RWPE2 (cell line): ENCODE measurements around the gene GFM1.
A peak's percentile ranks its signal among the peaks of the same experiment; 100 is the strongest.

Source experiments
- ATAC-seq: fragments of 200-7000 bp; cut with Tn5 transposase; 3 replicates; pipeline ENCODE4 v1.9.1; 2021; ENCODE audit warnings: low read depth
- DNase-seq: peaks from one replicate; pipeline ENCODE4 v3.0.0-alpha.2; 2020; ENCODE audit warnings: low spot score
- H3K27ac ChIP-seq: fragments of 450-650 bp; 2 replicates; pipeline ENCODE4 v1.5.1; 2017; ENCODE audit warnings: mild to moderate bottlenecking; ENCODE audit not compliant: poor library complexity, severe bottlenecking
- H3K27me3 ChIP-seq: fragments of 250-450 bp; sonication (Bioruptor Pico); 2 replicates; pipeline ENCODE4 v1.5.1; 2021; ENCODE audit warnings: mild to moderate bottlenecking, moderate library complexity; ENCODE audit not compliant: insufficient read depth, poor library complexity, severe bottlenecking
- H3K36me3 ChIP-seq: fragments of 250-450 bp; sonication (Bioruptor Pico); 2 replicates; pipeline ENCODE4 v1.5.1; 2020; ENCODE audit warnings: low read depth, mild to moderate bottlenecking, moderate library complexity
- H3K4me1 ChIP-seq: fragments of 250-450 bp; sonication (Bioruptor Pico); 2 replicates; pipeline ENCODE4 v1.5.1; 2021; ENCODE audit warnings: mild to moderate bottlenecking, moderate library complexity; ENCODE audit not compliant: insufficient read depth, poor library complexity, severe bottlenecking
- H3K4me3 ChIP-seq: fragments of 250-450 bp; sonication (Bioruptor Pico); 2 replicates; pipeline ENCODE4 v1.5.1; 2021; ENCODE audit warnings: mild to moderate bottlenecking, moderate library complexity; ENCODE audit not compliant: severe bottlenecking
- H3K9me3 ChIP-seq: fragments of 250-450 bp; sonication (Bioruptor Pico); 2 replicates; pipeline ENCODE4 v1.5.1; 2021; ENCODE audit warnings: mild to moderate bottlenecking, moderate library complexity; ENCODE audit not compliant: severe bottlenecking
- TF ChIP-seq, protein P1 (sequence below): fragments of 450-650 bp; IDR thresholded peaks from one replicate; pipeline ENCODE4 v1.5.1; 2017; ENCODE audit warnings: mild to moderate bottlenecking, moderate library complexity; ENCODE audit not compliant: poor library complexity, severe bottlenecking

Gene GFM1

DNA sequence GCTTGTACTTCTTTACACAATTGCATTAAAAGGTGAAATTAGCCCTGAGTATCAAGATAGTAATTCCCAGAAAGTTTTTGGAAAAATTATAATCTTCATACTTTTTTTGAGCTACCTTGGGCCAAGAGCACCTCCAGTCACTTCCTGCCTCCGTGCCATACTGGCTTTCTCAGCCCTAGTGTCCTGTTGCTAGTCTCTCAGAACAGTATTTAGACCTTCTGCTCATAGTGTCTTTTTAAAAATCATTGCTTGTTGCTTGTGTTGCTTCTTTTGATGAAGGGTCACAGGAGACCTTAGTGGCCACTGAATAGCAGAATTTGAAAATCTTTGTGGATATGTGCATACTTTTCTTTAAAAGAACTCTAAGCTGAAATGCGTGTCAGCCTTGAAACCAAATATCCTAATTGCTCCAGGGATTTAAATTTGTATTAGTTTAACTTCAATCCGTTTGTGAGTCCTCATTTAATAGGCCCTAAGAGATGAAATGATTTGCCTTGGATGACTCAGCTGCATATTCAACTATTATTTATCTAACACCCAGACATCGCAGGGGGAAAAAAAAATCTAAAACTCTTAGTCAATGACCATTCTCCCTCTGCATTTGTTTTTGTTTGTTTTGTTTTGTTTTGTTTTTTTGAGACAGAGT lies 57.2 kb downstream of the GFM1 start:
- Histone ChIP-seq H3K27me3 (no peaks in the 10 kb centered on the region), H3K9me3 (no peaks in the 10 kb centered on the region), H3K4me1 (peaks cover 18% of the 10 kb centered on the region), H3K36me3 (no peaks in the 10 kb centered on the region; the same call in 1 of the 2 replicates), H3K4me3 (no peak overlapping the region), H3K27ac (no peak overlapping the region)
- TF ChIP-seq, protein P1, sequence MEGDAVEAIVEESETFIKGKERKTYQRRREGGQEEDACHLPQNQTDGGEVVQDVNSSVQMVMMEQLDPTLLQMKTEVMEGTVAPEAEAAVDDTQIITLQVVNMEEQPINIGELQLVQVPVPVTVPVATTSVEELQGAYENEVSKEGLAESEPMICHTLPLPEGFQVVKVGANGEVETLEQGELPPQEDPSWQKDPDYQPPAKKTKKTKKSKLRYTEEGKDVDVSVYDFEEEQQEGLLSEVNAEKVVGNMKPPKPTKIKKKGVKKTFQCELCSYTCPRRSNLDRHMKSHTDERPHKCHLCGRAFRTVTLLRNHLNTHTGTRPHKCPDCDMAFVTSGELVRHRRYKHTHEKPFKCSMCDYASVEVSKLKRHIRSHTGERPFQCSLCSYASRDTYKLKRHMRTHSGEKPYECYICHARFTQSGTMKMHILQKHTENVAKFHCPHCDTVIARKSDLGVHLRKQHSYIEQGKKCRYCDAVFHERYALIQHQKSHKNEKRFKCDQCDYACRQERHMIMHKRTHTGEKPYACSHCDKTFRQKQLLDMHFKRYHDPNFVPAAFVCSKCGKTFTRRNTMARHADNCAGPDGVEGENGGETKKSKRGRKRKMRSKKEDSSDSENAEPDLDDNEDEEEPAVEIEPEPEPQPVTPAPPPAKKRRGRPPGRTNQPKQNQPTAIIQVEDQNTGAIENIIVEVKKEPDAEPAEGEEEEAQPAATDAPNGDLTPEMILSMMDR = no peak
- DNase-seq (no peak), ATAC-seq (no peak)

DNA sequence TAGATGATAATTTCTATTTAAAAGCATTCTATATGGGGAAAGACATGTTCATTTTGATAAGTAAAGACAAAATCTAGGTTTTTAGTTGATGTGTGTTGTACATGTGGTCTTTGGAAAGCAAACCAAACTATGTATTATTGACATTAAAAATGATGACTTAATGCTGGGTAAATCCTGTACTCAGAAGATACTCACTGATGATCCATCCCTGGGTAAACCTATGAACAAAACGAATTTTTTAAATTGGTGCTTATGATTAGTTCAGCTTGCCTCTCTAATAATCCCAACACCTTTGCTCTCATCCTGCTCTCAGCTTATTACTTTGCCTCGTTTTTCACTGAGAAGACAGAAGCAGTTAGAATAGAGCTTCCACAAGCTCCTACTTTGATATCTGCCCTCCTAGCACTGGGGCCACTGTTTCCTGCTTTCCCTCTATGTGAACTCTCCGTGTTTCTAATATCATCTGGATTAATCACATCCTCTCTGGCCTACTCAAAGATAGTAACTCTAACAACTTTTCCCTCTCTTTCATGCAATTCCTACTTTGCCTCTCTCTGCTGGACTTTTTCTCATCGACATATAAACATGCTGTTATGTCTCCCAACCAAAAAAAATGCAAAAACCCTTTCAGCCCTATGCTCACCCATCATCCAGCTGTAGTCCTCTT lies 58.6 kb downstream of the GFM1 start:
- H3K36me3 ChIP-seq = no peaks in the 10 kb centered on the region; the same call in 1 of the 2 replicates
- peak; percentile 94 for ATAC-seq
- TF ChIP-seq, protein P1 = no peak
- H3K4me1 ChIP-seq = peaks cover 18% of the 10 kb centered on the region
- DNase-seq = no peak
- H3K27me3 ChIP-seq = no peaks in the 10 kb centered on the region
- no peak overlapping the region for H3K4me3 ChIP-seq
- no peaks in the 10 kb centered on the region for H3K9me3 ChIP-seq
- H3K27ac ChIP-seq = peak overlapping the region; percentile 43

DNA sequence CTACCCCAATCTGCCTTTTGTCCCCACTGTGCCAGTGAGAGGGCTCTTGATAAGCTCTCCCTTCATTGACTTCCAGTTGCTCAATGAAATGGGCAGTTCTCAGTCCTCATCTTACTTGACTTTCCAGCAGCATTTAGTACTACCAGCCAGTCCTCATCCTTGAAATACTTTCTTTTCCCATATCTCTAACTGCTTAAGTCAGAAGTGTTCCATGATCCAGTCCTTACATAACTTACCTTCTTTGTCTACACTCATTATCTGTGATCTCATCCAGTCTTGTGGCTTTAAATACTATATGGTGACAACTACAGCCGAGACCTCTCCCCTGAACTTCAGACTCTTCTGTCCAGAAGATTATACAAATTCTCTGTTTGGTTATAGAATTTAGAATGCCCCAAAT lies 59.2 kb downstream of the GFM1 start:
- Histone ChIP-seq H3K27ac (peak overlapping the region; percentile 43), H3K27me3 (no peaks in the 10 kb centered on the region), H3K4me3 (no peak overlapping the region), H3K9me3 (no peaks in the 10 kb centered on the region), H3K4me1 (peaks cover 18% of the 10 kb centered on the region), H3K36me3 (peaks cover 5% of the 10 kb centered on the region; the same call in 1 of the 2 replicates)
- ATAC-seq = no peak
- TF ChIP-seq, protein P1 = no peak
- DNase-seq = no peak

- ATAC-seq = peak; percentile 92
- DNase-seq = no peak
- H3K36me3 ChIP-seq = peaks cover 17% of the 10 kb centered on the region
Observed at GRCh38 chr3:158709666-158710083, 65.3 kb downstream of the GFM1 start.

More at GRCh38 chr3:158709666-158710083, 65.3 kb downstream of the GFM1 start:
- Histone ChIP-seq H3K4me1 (peaks cover 16% of the 10 kb centered on the region), H3K4me3 (no peak overlapping the region), H3K27me3 (no peaks in the 10 kb centered on the region), H3K27ac (peak overlapping the region; percentile 27), H3K9me3 (no peaks in the 10 kb centered on the region)
- TF ChIP-seq, protein P1 = no peak
